Neural cell (in vitro differentiated cells): ENCODE results near the gene ATXN7L3. TPM values are rescaled to one million over a fixed set of nuclear protein-coding genes. Genes with fewer than 3 reads are reported as not detected.
"Not testable (repeated sequence)": the region's sequence is repeated elsewhere in the genome, so short reads cannot be mapped to it uniquely, and the experiment has no call there.

ENCODE experiments used
- H2AFZ ChIP-seq: fragments of 200-600, 300-800 bp; sonication (generic), shearing (Covaris generic); 2 replicates; pipeline ENCODE4 v1.6.0; 2014; ENCODE audit warnings: low read depth, mild to moderate bottlenecking, antibody characterized with exemption, low read length, moderate library complexity
- H3F3A ChIP-seq: fragments of 200-600 bp; shearing (Covaris generic); 2 replicates; pipeline ENCODE4 v1.6.1; 2016; ENCODE audit warnings: mild to moderate bottlenecking, moderate library complexity, mixed read lengths, antibody characterized with exemption, low read length; ENCODE audit not compliant: insufficient read depth, poor library complexity, severe bottlenecking
- H3K27ac ChIP-seq: fragments of 200-600, 300-800 bp; sonication (generic), shearing (Covaris generic); 2 replicates; pipeline ENCODE4 v1.5.1; 2014; ENCODE audit warnings: mild to moderate bottlenecking, low read length, moderate library complexity
- H3K27me3 ChIP-seq: fragments of 300-800, 200-600 bp; sonication (generic), shearing (Covaris generic); 2 replicates; pipeline ENCODE4 v1.6.0; 2014; ENCODE audit warnings: mild to moderate bottlenecking, low read depth, low read length, moderate library complexity; ENCODE audit not compliant: insufficient read depth
- H3K36me3 ChIP-seq: fragments of 300-800, 200-600 bp; sonication (generic), shearing (Covaris generic); 2 replicates; pipeline ENCODE4 v1.5.1; 2014; ENCODE audit warnings: mild to moderate bottlenecking, antibody characterized with exemption, low read length, moderate library complexity; ENCODE audit not compliant: insufficient read depth
- H3K4me2 ChIP-seq: fragments of 300-800, 200-600 bp; sonication (generic), shearing (Covaris generic); 2 replicates; pipeline ENCODE4 v1.6.0; 2014; ENCODE audit warnings: mild to moderate bottlenecking, low read length
- H3K4me3 ChIP-seq: fragments of 300-800, 200-600 bp; sonication (generic), shearing (Covaris generic); 2 replicates; pipeline ENCODE4 v1.5.1; 2014; ENCODE audit warnings: mild to moderate bottlenecking, low read length, moderate library complexity
- H3K79me2 ChIP-seq: fragments of 200-600 bp; shearing (Covaris generic); replicated peaks from 2 replicates; pipeline ENCODE4 v1.6.0; 2014; ENCODE audit warnings: mild to moderate bottlenecking, low read length, moderate library complexity; ENCODE audit not compliant: insufficient read depth
- H3K9ac ChIP-seq: fragments of 300-800, 200-600 bp; sonication (generic), shearing (Covaris generic); 2 replicates; pipeline ENCODE4 v1.6.1; 2016; ENCODE audit warnings: mild to moderate bottlenecking, low read length, mixed read lengths
- H3K9me2 ChIP-seq: fragments of 200-600 bp; shearing (Covaris generic); 2 replicates; pipeline ENCODE4 v1.6.1; 2016; ENCODE audit warnings: mild to moderate bottlenecking, low read length, mixed read lengths; ENCODE audit not compliant: insufficient read depth
- H3K9me3 ChIP-seq: fragments of 200-600, 300-800 bp; sonication (generic), shearing (Covaris generic); 2 replicates; pipeline ENCODE4 v1.6.1; 2016; ENCODE audit warnings: mild to moderate bottlenecking, mixed run types, low read length, moderate library complexity, mixed read lengths
- H4K20me1 ChIP-seq: fragments of 200-600 bp; shearing (Covaris generic); 2 replicates; pipeline ENCODE4 v1.6.1; 2016; ENCODE audit warnings: mild to moderate bottlenecking, mixed run types; ENCODE audit not compliant: insufficient read depth
- EZH2 ChIP-seq: fragments of 200-600, 300-800 bp; shearing (Covaris generic), sonication (generic); IDR thresholded peaks from 2 replicates; pipeline ENCODE4 v1.6.1; 2014; ENCODE audit warnings: antibody characterized with exemption, low read length, borderline replicate concordance, mild to moderate bottlenecking; ENCODE audit not compliant: insufficient read depth, poor library complexity, severe bottlenecking
- MXI1 ChIP-seq: fragments of 450-650 bp; conservative IDR thresholded peaks from 2 replicates; pipeline ENCODE4 v1.6.1; 2014; ENCODE audit warnings: antibody characterized with exemption, mild to moderate bottlenecking; ENCODE audit not compliant: poor library complexity, severe bottlenecking
- POLR2AphosphoS5 ChIP-seq: IDR thresholded peaks from 2 replicates; pipeline ENCODE4 v1.6.1; 2012
- TAF1 ChIP-seq: IDR thresholded peaks from 2 replicates; pipeline ENCODE4 v1.6.1; 2012; ENCODE audit warnings: low read depth
- polyA plus RNA-seq: library from polyadenylated mRNA; depleted of rRNA; stranded (reverse); fragments of >200 nt; gene quantifications from 2 replicates; pipeline ENCODE4 v1.2.3, GENCODE V29; 2014
- TF ChIP-seq, protein P1 (sequence below): IDR thresholded peaks from 2 replicates; pipeline ENCODE4 v1.6.1; 2012; ENCODE audit warnings: borderline replicate concordance

Gene ATXN7L3
- polyA plus RNA-seq, 1 donor from 2014 or later = 97.2 TPM

- Histone ChIP-seq H3K9me3 (no peaks in the 10 kb centered on the region), H3K27me3 (no peaks in the 10 kb centered on the region), H3K4me2 (no peak overlapping the region), H3K9ac (no peak overlapping the region), H3F3A (no peaks in the 10 kb centered on the region), H4K20me1 (no peaks in the 10 kb centered on the region), H3K79me2 (no peaks in the 10 kb centered on the region), H3K27ac (no peak overlapping the region), H3K9me2 (no peaks in the 10 kb centered on the region), H3K36me3 (no peaks in the 10 kb centered on the region), H2AFZ (no peak overlapping the region), H3K4me3 (no peak overlapping the region)
- TF ChIP-seq EZH2 = no peak
- TF ChIP-seq, protein P1, sequence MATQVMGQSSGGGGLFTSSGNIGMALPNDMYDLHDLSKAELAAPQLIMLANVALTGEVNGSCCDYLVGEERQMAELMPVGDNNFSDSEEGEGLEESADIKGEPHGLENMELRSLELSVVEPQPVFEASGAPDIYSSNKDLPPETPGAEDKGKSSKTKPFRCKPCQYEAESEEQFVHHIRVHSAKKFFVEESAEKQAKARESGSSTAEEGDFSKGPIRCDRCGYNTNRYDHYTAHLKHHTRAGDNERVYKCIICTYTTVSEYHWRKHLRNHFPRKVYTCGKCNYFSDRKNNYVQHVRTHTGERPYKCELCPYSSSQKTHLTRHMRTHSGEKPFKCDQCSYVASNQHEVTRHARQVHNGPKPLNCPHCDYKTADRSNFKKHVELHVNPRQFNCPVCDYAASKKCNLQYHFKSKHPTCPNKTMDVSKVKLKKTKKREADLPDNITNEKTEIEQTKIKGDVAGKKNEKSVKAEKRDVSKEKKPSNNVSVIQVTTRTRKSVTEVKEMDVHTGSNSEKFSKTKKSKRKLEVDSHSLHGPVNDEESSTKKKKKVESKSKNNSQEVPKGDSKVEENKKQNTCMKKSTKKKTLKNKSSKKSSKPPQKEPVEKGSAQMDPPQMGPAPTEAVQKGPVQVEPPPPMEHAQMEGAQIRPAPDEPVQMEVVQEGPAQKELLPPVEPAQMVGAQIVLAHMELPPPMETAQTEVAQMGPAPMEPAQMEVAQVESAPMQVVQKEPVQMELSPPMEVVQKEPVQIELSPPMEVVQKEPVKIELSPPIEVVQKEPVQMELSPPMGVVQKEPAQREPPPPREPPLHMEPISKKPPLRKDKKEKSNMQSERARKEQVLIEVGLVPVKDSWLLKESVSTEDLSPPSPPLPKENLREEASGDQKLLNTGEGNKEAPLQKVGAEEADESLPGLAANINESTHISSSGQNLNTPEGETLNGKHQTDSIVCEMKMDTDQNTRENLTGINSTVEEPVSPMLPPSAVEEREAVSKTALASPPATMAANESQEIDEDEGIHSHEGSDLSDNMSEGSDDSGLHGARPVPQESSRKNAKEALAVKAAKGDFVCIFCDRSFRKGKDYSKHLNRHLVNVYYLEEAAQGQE = no peak
- no peak for TF ChIP-seq POLR2AphosphoS5
- TF ChIP-seq MXI1 = no peak
Observed at GRCh38 chr17:44152875-44153274, 46.8 kb downstream of the ATXN7L3 start.

- Histone ChIP-seq H3F3A (no peaks in the 10 kb centered on the region), H3K9me3 (no peaks in the 10 kb centered on the region), H3K4me3 (no peak overlapping the region), H2AFZ (no peak overlapping the region), H3K9me2 (no peaks in the 10 kb centered on the region), H3K36me3 (no peaks in the 10 kb centered on the region), H4K20me1 (no peaks in the 10 kb centered on the region), H3K9ac (no peak overlapping the region), H3K27ac (no peak overlapping the region), H3K79me2 (no peaks in the 10 kb centered on the region), H3K27me3 (no peaks in the 10 kb centered on the region), H3K4me2 (no peak overlapping the region)
- TF ChIP-seq POLR2AphosphoS5 (no peak), TAF1 (no peak), EZH2 (no peak)
- TF ChIP-seq, protein P1 = no peak
Observed at GRCh38 chr17:44149750-44150329, 49.8 kb downstream of the ATXN7L3 start.

DNA sequence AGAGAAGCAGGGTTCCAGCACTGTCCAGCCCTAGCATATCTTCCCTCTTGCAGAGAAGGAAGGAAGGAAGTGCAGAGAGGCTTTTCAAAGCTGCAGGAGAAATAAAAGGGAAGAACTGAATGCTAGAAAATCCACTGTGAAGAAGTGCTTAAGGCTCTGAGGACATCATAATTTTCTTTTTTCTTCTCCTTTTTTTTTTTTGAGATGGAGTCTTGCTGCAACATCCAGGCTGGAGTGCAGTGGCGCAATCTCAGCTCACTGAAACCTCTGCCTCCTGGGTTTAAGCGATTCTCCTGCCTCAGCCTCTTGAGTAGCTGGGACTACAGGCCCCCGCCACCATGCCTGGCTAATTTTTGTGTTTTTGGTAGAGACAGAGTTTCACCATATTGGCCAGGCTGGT is 50.6 kb downstream of the ATXN7L3 start:
- H3K4me2 ChIP-seq, H4K20me1 ChIP-seq, H3K9ac ChIP-seq, H2AFZ ChIP-seq, H3K36me3 ChIP-seq, H3K4me3 ChIP-seq, H3K9me3 ChIP-seq, H3K27me3 ChIP-seq, H3K27ac ChIP-seq, H3F3A ChIP-seq, H3K79me2 ChIP-seq, H3K9me2 ChIP-seq: not testable (repeated sequence)
